Esophagus squamous epithelium (tissue), 4 donors: ENCODE results near the gene MPIG6B.

Experiments used
- POLR2A ChIP-seq, 4 donors: fragments of 450-650 bp; IDR thresholded peaks; one replicate each; pipeline ENCODE4 v1.6.1; 2017; ENCODE audit warnings: antibody characterized with exemption in 4 of 4, mild to moderate bottlenecking in 4 of 4, moderate library complexity in 3 of 4
- TF ChIP-seq, protein P1 (sequence below), 6 experiments: fragments of 450-650 bp in 4 of 6; fragments of 200-600 bp in 2 of 6; sonication (generic) in 2 of 6; IDR thresholded peaks; one replicate each; pipeline ENCODE4 v1.5.1; 2016 to 2019; ENCODE audit warnings: antibody characterized with exemption in 6 of 6, mild to moderate bottlenecking in 4 of 6, moderate library complexity in 4 of 6

- TF ChIP-seq, protein P1, sequence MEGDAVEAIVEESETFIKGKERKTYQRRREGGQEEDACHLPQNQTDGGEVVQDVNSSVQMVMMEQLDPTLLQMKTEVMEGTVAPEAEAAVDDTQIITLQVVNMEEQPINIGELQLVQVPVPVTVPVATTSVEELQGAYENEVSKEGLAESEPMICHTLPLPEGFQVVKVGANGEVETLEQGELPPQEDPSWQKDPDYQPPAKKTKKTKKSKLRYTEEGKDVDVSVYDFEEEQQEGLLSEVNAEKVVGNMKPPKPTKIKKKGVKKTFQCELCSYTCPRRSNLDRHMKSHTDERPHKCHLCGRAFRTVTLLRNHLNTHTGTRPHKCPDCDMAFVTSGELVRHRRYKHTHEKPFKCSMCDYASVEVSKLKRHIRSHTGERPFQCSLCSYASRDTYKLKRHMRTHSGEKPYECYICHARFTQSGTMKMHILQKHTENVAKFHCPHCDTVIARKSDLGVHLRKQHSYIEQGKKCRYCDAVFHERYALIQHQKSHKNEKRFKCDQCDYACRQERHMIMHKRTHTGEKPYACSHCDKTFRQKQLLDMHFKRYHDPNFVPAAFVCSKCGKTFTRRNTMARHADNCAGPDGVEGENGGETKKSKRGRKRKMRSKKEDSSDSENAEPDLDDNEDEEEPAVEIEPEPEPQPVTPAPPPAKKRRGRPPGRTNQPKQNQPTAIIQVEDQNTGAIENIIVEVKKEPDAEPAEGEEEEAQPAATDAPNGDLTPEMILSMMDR (IDR thresholded peaks at IDR 0.05), result no peak
- peak in 1 of 4 donors; percentile 13 for TF ChIP-seq POLR2A (IDR thresholded peaks at IDR 0.05)
Measured at GRCh38 chr6:31720196-31720770, 2.9 kb upstream of the MPIG6B start.
